Measurements from ENCODE around the gene FADS3. TPM values are rescaled to one million over a fixed set of nuclear protein-coding genes. Genes with fewer than 3 reads are reported as not detected.

FADS3 gene
- total and polyA plus RNA-seq, 9 of the 15 experiments (the other 6 are each of a cell fraction or from before 2014, with no cell fraction given) = 0.97 to 148 (median 92.7) TPM

DNA sequence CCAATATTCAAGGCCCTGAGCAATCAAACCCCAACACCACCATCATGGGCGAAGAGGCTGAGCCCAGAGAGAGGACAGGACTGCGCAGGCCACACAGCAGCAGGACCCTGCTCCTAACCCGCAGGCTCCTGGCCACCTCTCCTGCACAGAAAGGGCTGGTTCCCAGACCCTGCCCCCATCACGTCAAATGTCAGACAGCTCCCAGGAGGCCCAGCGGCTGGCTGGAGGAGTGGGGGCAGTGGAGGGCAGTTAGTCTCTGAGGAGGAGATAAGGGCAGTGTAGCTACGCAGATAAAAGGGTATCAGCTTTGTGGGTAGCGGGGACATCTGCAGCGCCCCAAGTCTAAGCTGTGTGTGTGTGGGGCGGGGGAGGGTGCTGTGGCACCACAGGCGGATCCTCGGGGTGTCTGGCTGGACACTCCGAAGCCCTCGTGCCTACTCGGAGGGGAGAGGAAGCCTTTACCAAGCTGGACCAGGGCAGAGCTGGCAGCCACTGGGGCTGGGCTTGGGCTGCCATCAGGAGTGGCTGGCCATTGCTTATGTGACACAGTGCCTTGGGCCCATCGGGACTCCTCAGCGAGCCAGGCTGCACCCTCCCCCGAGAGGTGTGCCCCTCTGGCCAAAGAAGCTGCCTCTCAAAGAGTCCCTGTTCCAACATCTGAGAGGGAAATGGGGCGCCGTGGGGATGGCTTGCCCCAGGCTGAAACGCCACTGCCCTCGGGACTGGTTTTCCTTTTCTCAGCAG is 21.5 kb downstream of the FADS3 start:
- ChIA-PET POLR2A (interaction anchor here (0.5 to 2.5 kb wide), 16 partner anchors 10 to 254 kb away, joined by 3 to 21 read pairs (median 4); partner anchors contain the start of genes BEST1, FADS1, FEN1 and INCENP), CTCF (ENCODE audit: low intra/inter-chr PET ratio) (interaction anchor here (0.6 kb wide), 1 partner anchor 53 kb away, joined by 3 read pairs; the partner anchor contains the start of gene FADS1)
- Histone ChIP-seq H3K9me1 (ENCODE audit: control insufficient read depth, insufficient read depth, low read length) (no peaks in the 10 kb centered on the region), H3K27ac (ENCODE audit: extremely low read depth, low read depth, low read length) (peak overlapping the region; percentile 85), H3K9ac (ENCODE audit: insufficient read depth in 1 of 2, low read depth in 2 of 2, low read length in 2 of 2) (peak overlapping the region; percentile 65 to 89), H3K9me3 (replicated peaks; ENCODE audit: control insufficient read depth, insufficient read depth, low read depth, low read length) (no peaks in the 10 kb centered on the region), H3K36me3 (ENCODE audit: control insufficient read depth, insufficient read depth, low read length) (no peaks in the 10 kb centered on the region), H3K79me2 (ENCODE audit: control insufficient read depth, insufficient read depth, low read length) (0 out of 3 replicates have a peak, but pooled peaks cover 3% of the 10 kb centered on the region), H4K20me1 (replicated peaks; ENCODE audit: control insufficient read depth, insufficient read depth, low read length) (no peaks in the 10 kb centered on the region), H2AFZ (ENCODE audit: low read depth, low read length) (peak overlapping the region; percentile 81), H3K4me1 (replicated peaks in 1 of 2; ENCODE audit: control insufficient read depth in 2 of 2, insufficient read depth in 2 of 2, low read length in 2 of 2) (peaks cover 44 to 82% of the 10 kb centered on the region in 2 experiments), H3K4me3 (no peak overlapping the region), H3K4me2 (ENCODE audit: insufficient read depth, low read length) (peak overlapping the region; percentile 69), H3K27me3 (ENCODE audit: control insufficient read depth in 2 of 2, insufficient read depth in 2 of 2, low read length in 2 of 2) (no peaks in the 10 kb centered on the region)
- DNase-seq (ENCODE audit: extremely low read depth in 1 of 4, low spot score in 3 of 4) (peak; percentile 82 to 94 (median 89)), ATAC-seq (peak; percentile 79), FAIRE-seq (peak; percentile 97)
- BruUV-seq (replicated peaks) = no TSS peak
- in situ Hi-C loops (cut with MboI) = no loop called here
- 7% methylated on average over 21 of the region's 21 CpGs for WGBS (ENCODE audit: insufficient coverage, low coverage, missing lambda C conversion rate)
- intact Hi-C loops (cut with micrococcal nuclease) = loop anchor here (2.0 kb wide), 4 partner anchors 27 to 73 kb away; no protein-coding TSS in a partner anchor
- TF ChIP-seq TCF3 (CRISPR knock-in tag; IDR thresholded peaks at IDR 0.05) = peak; percentile 99
- no peak for TF ChIP-seq SRF (CRISPR knock-in tag; IDR thresholded peaks at IDR 0.05)
- peak; percentile 64 for TF ChIP-seq ZNF239 (CRISPR knock-in tag; IDR thresholded peaks at IDR 0.05)
- no peak for TF ChIP-seq ZNF445 (CRISPR knock-in tag; IDR thresholded peaks at IDR 0.05; ENCODE audit: low read depth)
- TF ChIP-seq, protein P1, sequence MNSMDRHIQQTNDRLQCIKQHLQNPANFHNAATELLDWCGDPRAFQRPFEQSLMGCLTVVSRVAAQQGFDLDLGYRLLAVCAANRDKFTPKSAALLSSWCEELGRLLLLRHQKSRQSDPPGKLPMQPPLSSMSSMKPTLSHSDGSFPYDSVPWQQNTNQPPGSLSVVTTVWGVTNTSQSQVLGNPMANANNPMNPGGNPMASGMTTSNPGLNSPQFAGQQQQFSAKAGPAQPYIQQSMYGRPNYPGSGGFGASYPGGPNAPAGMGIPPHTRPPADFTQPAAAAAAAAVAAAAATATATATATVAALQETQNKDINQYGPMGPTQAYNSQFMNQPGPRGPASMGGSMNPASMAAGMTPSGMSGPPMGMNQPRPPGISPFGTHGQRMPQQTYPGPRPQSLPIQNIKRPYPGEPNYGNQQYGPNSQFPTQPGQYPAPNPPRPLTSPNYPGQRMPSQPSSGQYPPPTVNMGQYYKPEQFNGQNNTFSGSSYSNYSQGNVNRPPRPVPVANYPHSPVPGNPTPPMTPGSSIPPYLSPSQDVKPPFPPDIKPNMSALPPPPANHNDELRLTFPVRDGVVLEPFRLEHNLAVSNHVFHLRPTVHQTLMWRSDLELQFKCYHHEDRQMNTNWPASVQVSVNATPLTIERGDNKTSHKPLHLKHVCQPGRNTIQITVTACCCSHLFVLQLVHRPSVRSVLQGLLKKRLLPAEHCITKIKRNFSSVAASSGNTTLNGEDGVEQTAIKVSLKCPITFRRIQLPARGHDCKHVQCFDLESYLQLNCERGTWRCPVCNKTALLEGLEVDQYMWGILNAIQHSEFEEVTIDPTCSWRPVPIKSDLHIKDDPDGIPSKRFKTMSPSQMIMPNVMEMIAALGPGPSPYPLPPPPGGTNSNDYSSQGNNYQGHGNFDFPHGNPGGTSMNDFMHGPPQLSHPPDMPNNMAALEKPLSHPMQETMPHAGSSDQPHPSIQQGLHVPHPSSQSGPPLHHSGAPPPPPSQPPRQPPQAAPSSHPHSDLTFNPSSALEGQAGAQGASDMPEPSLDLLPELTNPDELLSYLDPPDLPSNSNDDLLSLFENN (IDR thresholded peaks at IDR 0.05; ENCODE audit: low read depth in 2 of 2, low read length in 2 of 2) = peak in 1 of 2 experiments; percentile 86; a peak in 2 of 4 replicates
- TF ChIP-seq, protein P2, sequence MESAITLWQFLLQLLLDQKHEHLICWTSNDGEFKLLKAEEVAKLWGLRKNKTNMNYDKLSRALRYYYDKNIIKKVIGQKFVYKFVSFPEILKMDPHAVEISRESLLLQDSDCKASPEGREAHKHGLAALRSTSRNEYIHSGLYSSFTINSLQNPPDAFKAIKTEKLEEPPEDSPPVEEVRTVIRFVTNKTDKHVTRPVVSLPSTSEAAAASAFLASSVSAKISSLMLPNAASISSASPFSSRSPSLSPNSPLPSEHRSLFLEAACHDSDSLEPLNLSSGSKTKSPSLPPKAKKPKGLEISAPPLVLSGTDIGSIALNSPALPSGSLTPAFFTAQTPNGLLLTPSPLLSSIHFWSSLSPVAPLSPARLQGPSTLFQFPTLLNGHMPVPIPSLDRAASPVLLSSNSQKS (CRISPR knock-in tag; IDR thresholded peaks at IDR 0.05) = no peak
- TF ChIP-seq CBX3 (IDR thresholded peaks at IDR 0.05; ENCODE audit: borderline replicate concordance in 1 of 2, low read length in 2 of 2) = no peak
- peak; percentile 97 for TF ChIP-seq EP300 (IDR thresholded peaks at IDR 0.05; ENCODE audit: low read length)
- TF ChIP-seq, protein P3, sequence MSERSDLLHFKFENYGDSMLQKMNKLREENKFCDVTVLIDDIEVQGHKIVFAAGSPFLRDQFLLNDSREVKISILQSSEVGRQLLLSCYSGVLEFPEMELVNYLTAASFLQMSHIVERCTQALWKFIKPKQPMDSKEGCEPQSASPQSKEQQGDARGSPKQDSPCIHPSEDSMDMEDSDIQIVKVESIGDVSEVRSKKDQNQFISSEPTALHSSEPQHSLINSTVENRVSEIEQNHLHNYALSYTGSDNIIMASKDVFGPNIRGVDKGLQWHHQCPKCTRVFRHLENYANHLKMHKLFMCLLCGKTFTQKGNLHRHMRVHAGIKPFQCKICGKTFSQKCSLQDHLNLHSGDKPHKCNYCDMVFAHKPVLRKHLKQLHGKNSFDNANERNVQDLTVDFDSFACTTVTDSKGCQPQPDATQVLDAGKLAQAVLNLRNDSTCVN (CRISPR knock-in tag; IDR thresholded peaks at IDR 0.05) = no peak
- peak; percentile 56 for TF ChIP-seq TAF1 (IDR thresholded peaks at IDR 0.05; ENCODE audit: control insufficient read depth, extremely low read depth, insufficient read depth, low read length, severe bottlenecking)
- no peak for TF ChIP-seq PPARD (CRISPR knock-in tag; IDR thresholded peaks at IDR 0.05)
- TF ChIP-seq MTA1 (IDR thresholded peaks at IDR 0.05; ENCODE audit: borderline replicate concordance) = no peak; the same call in 1 of the 2 replicates

All from K562 (cell line).